Fibroblast of the conjunctiva (primary cell): ENCODE data around the gene TCF12.
"Not testable (repeated sequence)": the region's sequence is repeated elsewhere in the genome, so short reads cannot be mapped to it uniquely, and the experiment has no call there.

Experiments used
- DNase-seq: peaks from one replicate; pipeline ENCODE4 v3.0.0-alpha.2; 2010; ENCODE audit warnings: low read depth

TCF12 gene

GRCh38 chr15:56978898-56979662 lies 60.6 kb downstream of the TCF12 start:
- DNase-seq: no peak

DNA sequence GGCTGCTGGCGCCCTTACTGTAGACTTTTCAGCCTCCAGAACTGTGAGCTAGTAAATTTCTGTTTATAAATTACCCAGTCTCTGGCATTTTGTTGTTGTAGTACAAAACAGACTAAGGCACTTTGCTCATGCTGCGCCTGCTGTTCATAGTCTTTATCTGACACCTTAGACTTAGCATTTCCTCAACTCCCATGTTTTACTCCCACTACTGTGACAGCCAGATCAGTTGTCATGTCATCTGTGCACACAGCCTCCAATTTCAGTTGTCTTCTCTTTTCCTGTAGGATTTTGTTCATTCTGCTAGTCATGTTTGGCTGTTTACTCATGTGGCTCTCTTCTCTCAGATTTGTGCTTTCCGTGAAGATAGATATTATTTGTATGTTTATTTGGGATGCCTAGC lies 62.0 kb downstream of the TCF12 start:
- DNase-seq: no peak

DNA sequence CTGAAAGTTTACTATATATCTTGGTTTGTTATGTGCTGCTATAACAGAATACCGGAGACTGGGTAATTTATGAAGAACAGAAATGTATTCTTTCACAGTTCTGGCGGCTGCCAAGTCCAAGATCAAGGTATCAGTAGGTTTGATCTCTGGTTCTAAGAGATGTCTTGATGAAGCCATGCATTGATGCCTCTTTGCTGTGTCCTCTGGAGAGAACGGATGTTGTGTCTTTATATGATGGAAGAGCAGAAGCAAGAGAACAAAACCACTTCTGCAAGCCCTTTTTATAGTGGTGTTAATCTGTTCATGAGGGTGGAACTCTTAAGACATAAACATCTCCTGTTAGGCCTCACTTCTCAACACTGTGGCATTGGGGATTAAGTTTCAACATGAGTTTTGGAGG lies 62.7 kb downstream of the TCF12 start:
- DNase-seq: no peak

DNA sequence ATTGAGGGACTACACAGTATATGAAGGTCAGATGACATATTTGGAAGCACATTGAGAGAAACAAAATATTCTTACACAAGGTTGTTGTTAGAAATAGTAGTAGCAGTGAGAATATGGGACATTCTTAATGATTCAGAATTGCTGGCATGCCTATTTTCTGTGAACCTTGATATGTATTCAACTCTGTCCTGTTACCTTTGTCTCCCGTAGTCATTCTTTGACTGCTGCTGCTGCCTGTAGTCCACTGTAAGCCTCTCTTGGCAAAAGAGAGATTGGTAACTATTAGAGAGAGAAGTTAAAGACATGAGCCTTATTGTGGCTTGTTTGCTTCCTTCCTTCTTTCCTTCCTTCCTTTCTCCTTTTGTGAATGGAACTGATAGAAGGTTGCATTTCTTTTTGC lies 64.5 kb downstream of the TCF12 start:
- DNase-seq: no peak

DNA sequence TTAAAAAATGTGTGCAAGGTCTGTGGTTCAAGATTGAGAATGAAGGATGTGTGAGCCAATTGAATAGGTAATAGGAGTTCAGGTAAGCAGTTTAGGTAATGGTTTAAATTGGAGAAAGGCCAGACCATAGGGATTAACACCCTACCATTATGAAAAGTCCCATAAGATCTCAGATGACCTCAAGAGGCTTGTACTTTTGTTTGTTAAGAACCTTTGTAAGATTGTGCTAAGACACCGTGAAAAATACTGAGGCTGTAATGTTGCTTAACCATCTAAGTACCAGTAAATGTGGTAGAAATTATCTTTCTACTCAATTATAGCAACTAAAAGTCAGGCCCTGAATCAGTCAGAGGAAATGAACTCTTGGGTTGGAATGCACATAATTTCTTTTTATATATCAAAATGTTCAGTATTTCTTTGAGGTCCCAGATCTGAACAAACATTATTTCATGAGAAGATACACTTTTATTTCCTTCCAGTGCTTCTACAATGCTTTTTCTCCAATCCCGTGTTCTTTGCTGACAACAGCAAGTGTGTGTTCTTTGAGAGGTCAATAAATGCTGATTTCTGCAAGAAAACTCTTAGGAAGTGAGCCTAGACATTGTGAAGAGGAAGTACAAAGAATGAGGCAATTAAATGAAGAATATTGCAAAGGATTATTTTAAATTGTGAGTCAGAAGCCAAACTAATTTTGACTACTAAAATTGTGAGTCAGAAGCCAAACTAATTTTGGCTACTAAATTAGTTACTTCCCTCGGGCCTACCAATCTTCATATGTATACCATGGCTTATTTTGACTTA lies 66.4 kb downstream of the TCF12 start:
- DNase-seq: no peak

DNA sequence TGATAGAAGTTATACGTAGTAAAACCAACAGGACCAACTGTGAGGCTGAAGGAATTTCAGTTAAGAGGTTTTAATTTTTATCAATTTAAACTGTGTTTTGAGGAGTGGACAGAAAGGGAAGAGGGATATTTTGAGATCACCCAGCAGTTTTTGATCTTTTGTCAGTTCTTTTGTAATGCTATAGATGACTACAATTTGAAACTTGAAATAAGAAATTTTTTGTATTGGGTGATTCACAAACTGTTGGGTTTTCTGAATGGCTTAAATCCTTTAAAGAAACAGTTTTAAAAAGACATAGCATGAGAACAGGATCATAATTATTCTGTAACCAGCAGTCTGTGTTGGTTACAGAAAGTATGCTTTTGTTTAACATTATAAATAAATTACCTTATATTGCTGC lies 67.4 kb downstream of the TCF12 start:
- DNase-seq: no peak

DNA sequence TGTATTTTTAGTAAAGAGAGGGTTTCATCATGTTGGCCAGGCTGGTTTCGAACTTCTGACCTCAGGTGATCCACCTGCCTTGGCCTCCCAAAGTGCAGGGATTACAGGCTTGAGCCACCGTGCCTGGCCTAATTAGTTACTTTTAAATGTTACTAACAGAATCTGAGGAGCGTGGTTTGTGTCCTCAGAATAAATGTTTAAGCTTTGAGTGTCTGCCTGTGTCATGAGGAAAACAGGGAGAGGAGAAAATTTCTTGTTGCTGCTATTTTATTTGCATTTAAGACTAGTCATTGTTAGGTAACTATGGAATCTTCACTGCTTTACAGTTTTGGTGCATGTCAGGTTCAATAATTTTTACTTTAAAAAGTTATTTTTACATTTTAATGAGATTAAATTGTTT lies 68.8 kb downstream of the TCF12 start:
- DNase-seq: no peak

GRCh38 chr15:56988219-56988618 lies 69.8 kb downstream of the TCF12 start:
- no peak for DNase-seq

- no peak for DNase-seq
These were observed 71.0 kb downstream of the TCF12 start for GRCh38 chr15:56989411-56989924.

DNA sequence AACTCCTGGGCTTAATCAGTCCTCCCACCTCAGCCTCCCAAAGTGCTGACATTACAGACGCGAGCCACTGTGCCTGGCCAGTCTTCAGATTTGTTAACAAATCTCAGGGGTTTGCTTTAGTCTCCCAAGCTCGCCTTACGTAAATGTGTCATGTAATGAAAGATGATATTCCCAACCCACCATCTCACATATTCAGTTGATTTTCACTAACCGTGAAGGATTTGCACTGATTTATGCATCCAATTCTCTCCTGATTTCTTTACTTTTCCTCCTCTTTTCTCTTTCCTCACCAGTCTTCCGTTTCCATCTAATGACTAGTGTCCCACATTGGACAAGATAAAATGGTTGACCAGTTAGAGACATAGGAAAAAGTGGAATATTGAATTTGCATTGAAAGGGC lies 72.6 kb downstream of the TCF12 start:
- no peak for DNase-seq

DNA sequence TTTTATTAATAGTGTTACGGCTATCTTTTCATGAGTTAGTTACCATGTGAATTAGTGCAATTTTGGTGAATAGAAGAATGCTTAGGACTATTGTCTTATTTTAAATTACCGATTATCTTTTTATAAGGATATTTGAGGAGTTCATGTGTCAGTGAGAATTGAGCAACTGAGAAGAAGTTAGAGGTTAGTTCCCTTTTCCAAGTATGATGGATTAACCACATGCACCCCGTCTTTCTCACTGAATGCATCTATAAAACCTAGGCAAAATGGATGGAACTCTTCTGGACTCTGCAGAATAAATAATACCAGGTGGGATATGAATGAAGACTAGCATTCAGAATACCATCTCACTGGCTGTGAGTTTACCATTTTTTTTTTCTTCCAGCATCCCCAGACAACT lies 74.3 kb downstream of the TCF12 start:
- no peak for DNase-seq

DNA sequence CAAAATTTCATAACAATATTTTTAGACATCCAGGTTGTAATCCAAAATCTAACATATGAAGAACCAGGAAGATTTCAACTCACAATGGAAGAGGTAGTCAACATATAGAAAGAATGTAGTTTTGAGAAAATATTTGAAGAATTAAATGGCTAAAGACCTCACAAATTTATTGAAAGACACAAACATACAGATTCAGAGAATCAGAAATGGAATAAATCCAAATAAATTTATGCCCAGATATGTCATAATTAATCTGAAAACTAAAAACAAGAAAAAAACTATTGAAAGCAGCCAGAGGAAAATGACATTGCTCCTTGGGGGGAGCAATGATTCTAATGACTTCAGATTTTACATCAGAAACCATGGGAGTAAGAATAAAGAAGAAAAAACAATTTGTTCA lies 75.8 kb downstream of the TCF12 start:
- DNase-seq: no peak

GRCh38 chr15:56996093-56996492 lies 77.6 kb downstream of the TCF12 start:
- no peak for DNase-seq

- no peak for DNase-seq
These were observed 78.5 kb downstream of the TCF12 start for GRCh38 chr15:56996746-56997470.

DNA sequence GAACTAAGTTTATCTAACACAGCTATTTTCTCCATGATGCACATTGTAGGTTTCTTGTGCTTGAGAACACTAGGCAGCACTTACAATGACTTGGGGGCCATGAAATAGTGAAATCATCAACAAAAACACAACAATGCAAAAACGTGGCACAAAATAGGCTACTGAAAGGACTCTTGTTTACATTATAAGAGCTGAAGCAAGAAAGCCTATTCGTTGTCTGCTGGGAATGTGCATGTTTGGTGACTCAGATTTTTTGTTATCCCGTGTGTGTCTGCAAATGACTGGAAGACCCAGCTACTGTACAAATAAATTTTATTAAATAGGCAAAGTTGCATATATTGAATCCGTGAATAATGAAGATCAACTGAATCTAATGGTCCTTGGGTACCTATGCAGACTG lies 85.0 kb downstream of the TCF12 start:
- DNase-seq: no peak

DNA sequence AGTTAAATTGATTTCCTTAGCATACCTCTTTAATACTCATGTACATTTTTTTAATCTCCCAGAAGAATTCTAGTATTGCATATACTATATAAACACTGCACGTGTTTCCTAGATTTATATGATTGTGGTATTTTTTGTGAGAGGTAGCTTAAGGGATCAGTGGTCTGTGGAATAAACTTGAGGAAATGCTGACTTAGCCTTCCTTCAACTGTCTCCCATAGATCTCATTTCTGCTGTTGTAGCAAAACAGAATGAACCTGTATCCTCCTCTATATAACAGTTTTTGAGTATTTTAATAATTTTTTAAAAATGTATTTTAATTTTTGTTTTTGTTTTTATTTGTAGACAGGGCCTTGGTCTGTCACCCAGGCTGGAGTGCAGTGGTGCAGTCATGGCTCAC lies 86.8 kb downstream of the TCF12 start:
- DNase-seq: no peak

DNA sequence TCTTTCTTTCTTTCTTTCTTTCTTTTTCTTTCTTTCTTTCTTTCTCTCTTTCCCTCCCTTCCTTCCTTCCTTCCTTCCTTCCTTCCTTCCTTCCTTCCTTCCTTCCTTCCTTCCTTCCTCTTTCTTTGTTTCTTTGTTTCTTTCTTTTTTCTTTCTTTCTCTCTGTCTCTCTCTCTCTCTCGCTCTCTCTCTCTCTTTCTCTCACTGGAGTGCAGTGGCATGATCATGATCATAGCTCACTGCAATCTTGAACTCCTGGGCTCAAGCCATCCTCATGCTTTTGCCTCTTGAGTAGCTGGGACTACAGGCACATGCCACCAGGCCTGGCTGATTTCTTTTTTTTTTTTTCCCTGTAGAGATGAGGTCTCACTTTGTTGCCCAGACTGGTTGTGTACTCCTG lies 89.4 kb downstream of the TCF12 start:
- not testable (repeated sequence) for DNase-seq

DNA sequence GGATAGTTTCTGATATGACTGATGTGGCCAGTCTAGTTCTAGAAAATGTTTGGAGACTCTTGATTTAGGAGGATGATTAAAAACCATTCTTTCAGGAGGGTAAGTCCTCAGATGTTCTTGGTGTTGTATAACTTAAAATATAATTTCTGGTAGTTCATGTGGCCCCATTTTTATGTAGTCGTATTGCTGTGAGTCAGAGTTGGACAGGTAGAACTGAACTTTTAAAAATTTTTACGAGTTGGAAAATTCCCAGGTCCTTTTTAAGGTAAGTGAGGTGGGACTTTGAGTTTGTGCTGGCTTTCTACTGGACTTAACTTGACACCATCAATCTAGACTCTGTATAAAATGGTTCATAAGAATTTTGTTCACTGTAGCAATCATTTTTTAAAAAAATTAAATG lies 92.3 kb downstream of the TCF12 start:
- DNase-seq: no peak

GRCh38 chr15:57012556-57012955 lies 94.1 kb downstream of the TCF12 start:
- no peak for DNase-seq

DNA sequence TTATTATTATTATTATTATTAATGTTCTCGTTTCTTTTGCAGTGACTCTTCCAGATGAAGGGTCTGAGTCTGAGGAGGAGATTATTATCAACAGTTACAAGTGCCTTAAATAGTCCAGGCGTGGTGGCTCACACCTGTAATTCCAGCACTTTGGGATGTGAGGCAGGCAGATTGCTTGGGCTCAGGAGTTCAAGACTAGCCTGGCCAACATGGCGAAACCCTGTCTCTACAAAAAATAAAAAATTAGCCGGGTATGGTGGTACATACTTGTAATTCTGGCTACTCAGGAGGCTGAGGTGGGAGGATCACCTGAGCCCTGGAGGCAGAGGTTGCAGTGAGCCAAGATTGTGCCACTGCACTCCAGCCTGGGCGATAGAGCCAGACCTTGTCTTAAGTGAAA lies 96.5 kb downstream of the TCF12 start:
- DNase-seq: not testable (repeated sequence)

- DNase-seq: no peak
These were observed 96.9 kb downstream of the TCF12 start for GRCh38 chr15:57015360-57015759.

DNA sequence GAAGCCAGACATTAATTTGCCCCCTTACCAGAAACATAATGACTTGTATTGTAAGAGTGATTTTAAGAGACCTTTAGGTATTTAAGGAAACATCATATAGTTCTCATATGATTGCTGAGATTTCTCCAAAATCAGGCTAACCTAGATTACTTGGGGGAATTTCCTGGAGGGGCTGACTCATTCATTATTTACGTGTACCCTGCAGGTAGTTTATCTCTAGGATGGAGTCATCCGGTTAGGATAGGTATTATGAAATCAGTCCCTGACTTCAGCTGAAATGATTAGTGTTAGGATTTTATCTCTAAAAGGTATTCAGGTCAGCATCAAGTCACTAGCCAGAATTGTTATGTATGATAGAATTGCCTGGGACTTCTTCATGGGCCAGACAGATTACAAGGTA lies 97.5 kb downstream of the TCF12 start:
- DNase-seq: no peak

DNA sequence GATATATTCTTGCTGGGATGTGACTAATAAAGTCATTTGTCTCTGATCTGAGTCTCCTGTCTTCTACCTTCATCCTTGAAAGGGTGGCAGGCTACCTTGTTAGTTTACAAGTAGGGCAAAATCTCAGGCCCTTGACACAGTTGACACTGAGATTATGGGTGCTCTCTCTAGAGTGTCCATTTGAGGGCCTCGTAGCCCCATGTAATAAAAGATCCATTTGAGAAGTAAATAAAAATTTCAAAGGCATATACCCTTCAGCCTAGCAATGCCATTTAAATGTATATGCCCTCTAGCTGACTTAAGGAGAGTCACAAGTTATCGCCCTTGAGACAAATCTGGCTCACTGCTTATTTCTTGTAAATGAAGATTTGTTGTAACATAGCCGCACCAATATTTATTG lies 98.6 kb downstream of the TCF12 start:
- no peak for DNase-seq
